Measurements from ENCODE around the gene ELP4.

The ELP4 gene

GRCh38 chr11:31830406-31830805 is 320.8 kb downstream of the ELP4 start:
- no peak for DNase-seq (ENCODE audit: low read depth, low spot score)
- TF ChIP-seq CTCF (IDR thresholded peaks at IDR 0.05; ENCODE audit: low read depth, low read length): no peak
- in situ Hi-C loops (cut with HindIII; ENCODE audit: low sequenced_read_pairs): no loop called here
- H3K4me3 ChIP-seq (ENCODE audit: low read depth, low read length): no peak overlapping the region

GRCh38 chr11:31834237-31834636 is 324.7 kb downstream of the ELP4 start:
- TF ChIP-seq CTCF (IDR thresholded peaks at IDR 0.05; ENCODE audit: low read depth, low read length): no peak
- in situ Hi-C loops (cut with HindIII; ENCODE audit: low sequenced_read_pairs): no loop called here
- H3K4me3 ChIP-seq (ENCODE audit: low read depth, low read length): no peak overlapping the region
- DNase-seq (ENCODE audit: low read depth, low spot score): no peak
